ENCODE results near the gene ZNF367. TPM values are rescaled to one million over a fixed set of nuclear protein-coding genes. Genes with fewer than 3 reads are reported as not detected.

The ZNF367 gene
- total and polyA plus RNA-seq, 2 experiments from 2014 or later, result 0.89 to 2.5 TPM

- Histone ChIP-seq H3K27me3 (no peaks in the 10 kb centered on the region), H3K4me3 (no peak overlapping the region), H3K27ac (no peak overlapping the region), H3K9me3 (ENCODE audit: low read depth) (no peaks in the 10 kb centered on the region), H3K36me3 (no peaks in the 10 kb centered on the region), H3K4me1 (ENCODE audit: low read depth) (peaks cover 6% of the 10 kb centered on the region)
- DNase-seq (ENCODE audit: low read depth in 1 of 2, low spot score in 1 of 2), result no peak
- TF ChIP-seq CTCF (IDR thresholded peaks at IDR 0.05; ENCODE audit: low read depth, low read length), result no peak
Observed at GRCh38 chr9:96447406-96447805, 29.2 kb upstream of the ZNF367 start.

- Histone ChIP-seq H3K27me3 (no peaks in the 10 kb centered on the region), H3K27ac (no peak overlapping the region), H3K36me3 (no peaks in the 10 kb centered on the region), H3K9me3 (ENCODE audit: low read depth) (no peaks in the 10 kb centered on the region), H3K4me3 (no peak overlapping the region), H3K4me1 (ENCODE audit: low read depth) (no peaks in the 10 kb centered on the region)
- TF ChIP-seq CTCF (IDR thresholded peaks at IDR 0.05; ENCODE audit: low read depth, low read length), result no peak
- DNase-seq (ENCODE audit: low read depth in 1 of 2, low spot score in 1 of 2), result no peak
Observed at GRCh38 chr9:96442491-96442890, 24.3 kb upstream of the ZNF367 start.

- Histone ChIP-seq H3K4me1 (ENCODE audit: low read depth) (no peaks in the 10 kb centered on the region), H3K4me3 (no peak overlapping the region), H3K36me3 (no peaks in the 10 kb centered on the region), H3K27ac (no peak overlapping the region), H3K9me3 (ENCODE audit: low read depth) (no peaks in the 10 kb centered on the region), H3K27me3 (no peaks in the 10 kb centered on the region)
- peak; percentile 39 for TF ChIP-seq CTCF (IDR thresholded peaks at IDR 0.05; ENCODE audit: low read depth, low read length)
- peak; percentile 38 to 51 for DNase-seq (ENCODE audit: low read depth in 1 of 2, low spot score in 1 of 2)
Observed at GRCh38 chr9:96441798-96442445, 23.8 kb upstream of the ZNF367 start.

GRCh38 chr9:96440671-96441199 is 22.6 kb upstream of the ZNF367 start:
- TF ChIP-seq CTCF (IDR thresholded peaks at IDR 0.05; ENCODE audit: low read depth, low read length), result no peak
- no peak overlapping the region for H3K27ac ChIP-seq
- no peaks in the 10 kb centered on the region for H3K36me3 ChIP-seq
- H3K27me3 ChIP-seq, result no peaks in the 10 kb centered on the region
- H3K9me3 ChIP-seq (ENCODE audit: low read depth), result no peaks in the 10 kb centered on the region
- H3K4me1 ChIP-seq (ENCODE audit: low read depth), result no peaks in the 10 kb centered on the region
- H3K4me3 ChIP-seq, result no peak overlapping the region
- no peak for DNase-seq (ENCODE audit: low read depth in 1 of 2, low spot score in 1 of 2)

DNA sequence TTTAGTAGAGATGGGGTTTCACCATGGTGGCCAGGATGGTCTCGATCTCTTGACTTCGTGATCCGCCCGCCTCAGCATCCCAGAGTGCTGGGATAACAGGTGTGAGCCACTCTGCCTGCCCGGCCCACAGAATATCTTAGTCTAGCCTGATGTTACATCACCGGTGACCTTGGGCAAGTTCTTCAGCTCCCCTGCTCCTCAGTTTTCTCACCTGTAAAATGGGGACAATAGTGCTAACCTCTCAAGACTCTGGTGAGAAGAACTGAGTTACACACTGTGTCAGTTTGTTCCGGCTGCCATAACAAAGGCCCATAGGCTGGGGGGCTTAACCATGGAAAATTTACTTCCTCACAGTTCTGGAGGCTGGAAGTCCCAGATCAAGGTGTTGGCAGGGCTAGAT is 19.3 kb upstream of the ZNF367 start:
- Histone ChIP-seq H3K27ac (no peak overlapping the region), H3K36me3 (no peaks in the 10 kb centered on the region), H3K27me3 (no peaks in the 10 kb centered on the region), H3K4me3 (no peak overlapping the region), H3K4me1 (ENCODE audit: low read depth) (no peaks in the 10 kb centered on the region), H3K9me3 (ENCODE audit: low read depth) (no peaks in the 10 kb centered on the region)
- no peak for DNase-seq (ENCODE audit: low read depth in 1 of 2, low spot score in 1 of 2)
- no peak for TF ChIP-seq CTCF (IDR thresholded peaks at IDR 0.05; ENCODE audit: low read depth, low read length)
